GM12892 (cell line): ENCODE data around the gene RHBDL3.

Source experiments
- POLR2A ChIP-seq: IDR thresholded peaks from 2 replicates; pipeline ENCODE4 v1.6.1; 2011; ENCODE audit warnings: low read depth, low read length, control low read depth
- POLR2AphosphoS5 ChIP-seq: IDR thresholded peaks from 2 replicates; pipeline ENCODE4 v1.6.1; 2011; ENCODE audit warnings: low read depth, low read length, control low read depth

- no peak for TF ChIP-seq POLR2A
- no peak for TF ChIP-seq POLR2AphosphoS5
Observed at GRCh38 chr17:32288615-32289014, 23.0 kb downstream of the RHBDL3 start.
